Hematopoietic multipotent progenitor cell treated with erythropoietin and hydrocortisone succinate and interleukin-3 and kit ligand, for 6 days (in vitro differentiated cells): Measurements from ENCODE around the gene NAA38.

Source experiments
- DNase-seq: peaks from one replicate; pipeline ENCODE4 v3.0.0-alpha.2; 2015

Gene NAA38, protein sequence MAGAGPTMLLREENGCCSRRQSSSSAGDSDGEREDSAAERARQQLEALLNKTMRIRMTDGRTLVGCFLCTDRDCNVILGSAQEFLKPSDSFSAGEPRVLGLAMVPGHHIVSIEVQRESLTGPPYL

DNA sequence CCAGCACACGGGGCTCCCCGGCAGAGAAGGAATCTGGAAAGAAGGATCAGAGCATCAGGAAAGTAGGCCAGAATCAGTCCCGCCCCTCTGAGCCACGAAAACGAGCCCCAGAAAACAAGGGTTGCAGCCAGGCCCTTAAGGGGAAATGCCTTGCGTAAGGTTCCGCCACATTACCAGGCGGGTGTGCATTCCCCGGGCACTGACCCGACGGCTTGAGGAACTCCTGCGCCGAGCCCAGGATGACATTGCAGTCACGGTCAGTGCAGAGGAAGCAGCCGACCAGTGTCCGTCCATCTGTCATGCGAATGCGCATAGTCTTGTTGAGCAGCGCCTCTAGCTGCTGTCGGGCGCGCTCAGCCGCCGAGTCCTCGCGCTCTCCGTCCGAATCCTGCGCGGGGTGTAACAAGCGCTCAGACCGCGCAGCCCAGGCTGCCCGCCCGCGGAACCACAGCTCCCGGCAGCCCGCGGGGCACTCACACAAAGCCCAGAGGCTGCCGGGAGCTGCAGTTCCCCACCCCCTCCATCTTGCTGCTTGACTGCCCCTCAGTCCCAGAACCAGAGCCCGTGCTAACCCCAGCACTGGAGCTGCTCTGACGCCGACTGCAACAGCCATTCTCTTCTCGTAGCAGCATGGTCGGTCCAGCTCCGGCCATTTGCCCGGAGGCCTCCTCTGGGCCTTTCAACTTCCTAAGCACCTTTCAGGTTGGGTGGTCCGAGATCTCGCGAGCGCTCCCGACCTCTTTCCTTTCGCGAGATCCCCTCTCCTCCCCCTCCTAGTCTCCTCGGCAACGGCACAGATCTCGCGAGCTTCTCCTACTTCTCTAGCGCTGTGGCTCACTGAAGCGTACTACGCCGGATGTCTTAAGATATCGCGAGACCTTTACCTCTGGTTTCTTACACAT, at the start of gene NAA38:
TSS of gene NAA38 (minus strand) at position 749 of the 902 bp plus-strand sequence. CDS start at position 653, 96 bp downstream.
- DNase-seq: peak; percentile 100

DNA sequence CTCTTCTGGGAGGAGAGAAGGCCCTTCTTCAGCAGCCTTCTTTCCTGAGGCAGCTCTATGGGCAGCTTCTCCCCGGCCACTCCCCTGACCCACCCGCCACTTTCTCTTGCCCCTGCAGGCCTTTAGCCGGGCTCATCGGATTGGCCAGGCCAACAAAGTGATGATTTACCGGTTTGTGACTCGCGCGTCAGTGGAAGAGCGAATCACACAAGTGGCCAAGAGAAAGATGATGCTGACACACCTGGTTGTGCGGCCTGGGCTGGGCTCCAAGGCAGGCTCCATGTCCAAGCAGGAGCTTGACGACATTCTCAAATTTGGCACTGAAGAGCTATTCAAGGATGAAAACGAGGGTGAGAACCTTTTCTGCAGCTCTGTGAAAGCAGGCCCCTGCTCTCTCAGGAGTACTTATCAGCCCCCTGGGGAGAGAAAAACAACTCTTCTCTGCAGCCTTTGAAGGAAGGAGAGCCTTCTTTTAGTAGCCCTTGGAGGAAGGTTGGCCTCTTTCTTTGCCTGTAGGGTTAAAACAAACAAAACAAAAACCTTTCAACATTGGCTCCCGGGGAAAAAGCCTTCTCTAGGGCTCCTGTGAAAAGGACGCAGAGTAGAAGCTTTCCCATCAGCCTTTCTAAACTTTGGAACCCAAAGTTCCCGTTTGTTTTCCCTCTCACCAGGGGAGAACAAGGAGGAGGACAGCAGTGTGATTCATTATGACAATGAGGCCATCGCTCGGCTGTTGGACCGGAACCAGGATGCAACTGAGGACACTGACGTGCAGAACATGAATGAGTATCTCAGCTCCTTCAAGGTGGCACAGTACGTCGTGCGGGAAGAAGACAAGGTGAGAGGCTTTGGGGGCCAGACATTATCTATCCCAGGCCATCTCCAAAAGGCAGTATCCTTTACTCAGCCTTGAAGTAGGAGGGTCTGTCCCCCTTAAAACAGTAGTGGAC, 46.1 kb upstream of the NAA38 start:
- DNase-seq: no peak

DNA sequence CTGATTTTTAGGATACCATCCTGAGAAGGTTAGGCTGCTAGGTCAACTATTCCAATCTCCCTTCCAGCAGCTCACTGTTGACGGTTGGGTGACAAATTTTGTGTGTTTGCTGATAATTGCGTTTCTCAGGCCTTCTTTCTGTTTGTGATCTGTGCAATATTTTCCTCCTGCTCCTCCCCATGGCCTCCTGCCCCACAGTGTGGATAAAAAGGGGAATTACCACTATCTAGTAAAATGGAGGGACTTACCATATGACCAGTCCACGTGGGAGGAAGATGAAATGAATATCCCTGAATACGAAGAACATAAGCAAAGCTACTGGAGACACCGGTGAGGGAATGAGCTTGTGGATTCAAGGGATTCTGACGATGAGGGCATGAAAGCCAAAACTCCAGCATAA, 40.4 kb upstream of the NAA38 start:
- DNase-seq: peak; percentile 77

DNA sequence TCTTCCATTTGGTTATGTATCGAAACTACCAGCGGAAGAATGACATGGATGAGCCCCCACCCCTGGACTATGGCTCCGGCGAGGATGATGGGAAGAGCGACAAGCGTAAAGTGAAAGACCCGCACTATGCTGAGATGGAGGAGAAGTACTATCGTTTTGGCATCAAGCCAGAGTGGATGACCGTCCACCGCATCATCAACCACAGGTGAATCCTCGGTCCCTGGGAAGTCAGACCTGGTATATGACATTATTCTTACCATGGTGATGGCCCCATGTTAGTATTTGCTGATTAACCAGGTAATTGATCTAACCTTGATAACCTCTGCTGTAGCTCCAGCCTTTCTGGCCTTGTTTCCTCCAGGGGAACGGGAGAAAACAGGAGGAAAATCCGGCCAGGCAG, 39.7 kb upstream of the NAA38 start:
- no peak for DNase-seq

DNA sequence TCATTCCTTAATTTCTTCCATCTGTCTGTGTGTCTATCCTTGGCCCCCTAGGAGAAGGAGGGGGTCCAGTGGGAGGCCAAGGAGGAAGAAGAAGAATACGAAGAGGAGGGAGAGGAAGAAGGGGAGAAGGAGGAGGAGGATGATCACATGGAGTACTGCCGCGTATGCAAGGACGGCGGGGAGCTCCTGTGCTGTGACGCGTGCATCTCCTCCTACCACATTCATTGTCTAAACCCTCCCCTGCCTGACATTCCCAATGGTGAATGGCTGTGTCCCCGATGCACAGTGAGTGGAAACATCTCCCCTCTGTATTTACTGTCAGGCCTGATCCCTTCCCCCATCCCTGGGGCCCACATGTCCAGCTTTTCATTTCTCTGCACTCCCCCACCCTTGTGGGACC, 37.5 kb upstream of the NAA38 start:
- no peak for DNase-seq

DNA sequence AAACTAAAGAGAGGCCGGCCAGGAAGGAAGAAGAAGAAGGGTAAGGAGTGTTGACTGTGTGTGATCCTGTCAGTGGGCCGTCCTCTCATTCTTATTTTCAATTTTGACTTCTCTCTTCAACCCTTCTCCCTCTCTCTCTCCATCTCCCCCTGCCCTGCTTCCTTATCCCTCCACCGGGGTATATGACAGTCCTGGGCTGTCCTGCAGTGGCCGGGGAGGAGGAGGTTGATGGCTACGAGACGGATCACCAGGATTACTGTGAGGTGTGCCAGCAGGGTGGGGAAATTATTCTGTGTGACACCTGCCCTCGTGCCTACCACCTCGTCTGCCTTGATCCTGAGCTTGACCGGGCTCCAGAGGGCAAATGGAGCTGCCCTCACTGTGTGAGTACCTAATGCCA, 36.9 kb upstream of the NAA38 start:
- no peak for DNase-seq

DNA sequence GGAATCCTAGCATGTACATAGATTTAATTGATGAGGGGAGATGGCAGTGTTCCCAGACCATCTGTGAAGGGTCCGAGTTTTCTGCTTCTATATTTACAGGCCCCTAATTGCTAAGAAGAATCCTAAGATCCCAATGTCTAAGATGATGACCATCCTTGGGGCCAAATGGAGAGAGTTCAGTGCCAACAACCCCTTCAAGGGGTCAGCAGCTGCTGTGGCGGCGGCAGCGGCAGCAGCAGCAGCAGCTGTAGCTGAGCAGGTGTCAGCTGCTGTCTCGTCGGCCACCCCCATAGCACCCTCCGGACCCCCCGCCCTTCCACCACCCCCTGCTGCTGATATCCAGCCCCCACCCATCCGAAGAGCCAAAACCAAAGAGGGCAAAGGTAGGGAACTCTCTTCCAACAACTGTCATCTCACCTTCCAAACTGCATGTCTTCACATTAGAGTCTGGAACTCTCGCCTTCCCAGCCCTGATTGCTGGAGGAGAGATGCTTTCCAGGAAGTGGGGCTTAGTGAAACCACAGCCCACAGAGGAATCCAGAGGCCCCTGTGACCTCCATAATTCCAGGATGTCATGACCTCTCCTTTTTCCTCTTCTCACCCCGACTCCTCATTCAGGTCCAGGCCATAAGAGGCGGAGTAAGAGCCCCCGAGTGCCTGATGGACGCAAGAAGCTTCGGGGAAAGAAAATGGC, 36.0 kb upstream of the NAA38 start:
- no peak for DNase-seq

DNA sequence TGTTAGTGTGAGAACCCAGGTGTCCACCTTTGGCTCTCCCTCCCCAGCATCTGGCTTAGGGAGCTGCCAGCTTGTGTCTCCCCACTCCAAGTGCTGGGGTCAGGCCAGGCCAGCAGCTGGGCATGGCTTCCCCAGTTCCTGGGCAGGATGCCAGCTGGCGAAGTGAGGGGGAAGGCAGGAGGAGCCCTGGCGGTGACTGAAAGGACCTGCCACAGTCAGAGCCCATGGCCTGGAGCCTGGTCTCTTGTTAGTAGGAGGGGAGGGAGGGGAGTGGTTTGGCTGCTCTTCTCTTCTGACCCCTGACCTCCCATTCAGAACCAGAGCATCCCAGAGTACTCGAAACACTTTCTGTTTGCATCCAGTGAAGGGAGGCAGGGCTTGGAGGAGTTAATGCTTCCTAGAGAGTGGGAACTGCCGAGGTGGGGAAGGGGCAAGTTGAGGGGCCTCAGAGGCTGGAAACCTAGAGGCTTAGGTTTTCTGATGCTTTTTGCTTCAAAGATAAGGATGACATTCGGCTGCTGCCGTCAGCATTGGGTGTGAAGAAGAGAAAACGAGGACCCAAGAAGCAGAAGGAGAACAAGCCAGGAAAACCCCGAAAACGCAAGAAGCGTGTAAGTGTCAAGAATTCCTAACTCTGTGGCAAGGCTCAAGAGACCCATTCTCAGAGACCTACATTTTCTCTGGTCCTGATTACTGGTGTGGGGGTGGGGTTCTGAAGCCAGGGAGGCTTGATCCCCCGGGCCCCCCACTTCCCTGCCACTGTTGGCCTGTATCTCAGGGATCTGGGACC, 32.0 kb upstream of the NAA38 start:
- DNase-seq: peak; percentile 97

DNA sequence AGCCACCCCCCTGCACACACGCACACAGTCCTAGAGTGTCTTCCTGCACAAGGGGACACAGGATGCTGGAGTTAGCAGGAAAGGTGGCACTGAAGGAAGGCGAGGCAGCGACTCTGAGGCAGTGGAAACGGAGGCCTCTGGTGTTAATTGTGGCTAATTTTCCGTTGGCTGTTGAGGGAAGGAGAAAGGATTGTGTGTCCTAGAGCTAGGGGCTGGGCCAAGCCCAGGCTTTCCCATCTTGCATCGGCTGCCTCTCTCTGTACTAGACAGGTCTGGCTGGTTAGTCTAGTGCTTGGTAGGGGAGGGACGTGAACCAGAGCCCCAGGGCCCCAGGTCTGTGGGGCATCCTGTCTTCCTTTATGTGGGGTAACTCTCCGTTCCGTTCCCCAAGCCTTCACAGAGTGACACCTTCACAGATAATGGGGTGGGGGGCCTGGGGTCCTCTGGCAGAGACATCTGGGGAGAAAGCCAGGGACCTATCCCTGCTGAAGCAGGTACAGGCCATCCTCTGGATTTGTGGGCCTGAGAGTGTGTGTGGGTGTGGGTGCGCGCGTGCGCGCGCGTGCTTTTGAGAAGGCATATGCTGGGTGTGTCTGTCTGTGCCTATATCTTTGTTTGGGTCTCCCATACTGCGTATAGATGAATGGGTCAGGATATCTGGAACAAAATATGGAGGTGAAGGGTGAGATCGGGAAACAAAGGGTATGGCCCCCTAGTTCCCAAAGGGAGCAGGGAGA, 31.0 kb upstream of the NAA38 start, which contains the start of gene CHD3:
TSS of gene CHD3 (plus strand) at position 606 of the 737 bp plus-strand sequence. CDS start 212 bp downstream, outside the sequence.
- DNase-seq: peak; percentile 25

DNA sequence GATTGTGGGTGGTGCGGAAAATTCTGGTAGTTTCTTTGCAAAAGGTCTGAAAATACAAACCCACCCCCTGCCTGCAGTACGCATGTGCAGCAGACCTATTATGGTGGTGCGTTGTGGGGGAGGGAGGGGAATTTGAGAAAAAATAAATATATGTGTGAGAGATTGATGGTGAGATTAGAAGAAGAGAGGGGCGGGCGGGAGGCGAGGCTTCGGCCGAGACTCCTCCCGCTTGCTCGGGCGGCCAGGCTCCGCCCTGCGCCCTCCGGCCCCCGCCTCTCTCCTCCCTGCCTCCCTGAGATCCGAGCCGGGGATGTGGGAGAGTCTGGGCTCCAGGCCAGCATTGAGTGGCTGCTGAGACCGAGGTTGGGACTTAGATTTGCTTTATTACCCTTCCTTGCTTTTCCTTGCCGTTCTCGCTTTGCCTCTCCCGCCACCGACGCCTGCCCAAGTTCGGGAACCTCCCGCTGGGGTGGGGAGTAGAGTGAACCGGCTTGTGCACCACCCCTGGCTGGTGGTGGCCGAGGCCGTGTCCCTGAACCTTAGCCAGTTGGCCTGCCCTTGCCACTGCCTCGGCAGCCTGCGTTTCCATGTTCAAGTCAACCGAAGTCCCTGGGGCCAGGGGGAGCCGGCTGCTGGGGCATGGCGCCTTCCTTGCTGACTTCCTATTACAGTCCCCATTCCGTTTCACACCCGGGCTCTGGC, 30.3 kb upstream of the NAA38 start:
- peak; percentile 97 for DNase-seq

DNA sequence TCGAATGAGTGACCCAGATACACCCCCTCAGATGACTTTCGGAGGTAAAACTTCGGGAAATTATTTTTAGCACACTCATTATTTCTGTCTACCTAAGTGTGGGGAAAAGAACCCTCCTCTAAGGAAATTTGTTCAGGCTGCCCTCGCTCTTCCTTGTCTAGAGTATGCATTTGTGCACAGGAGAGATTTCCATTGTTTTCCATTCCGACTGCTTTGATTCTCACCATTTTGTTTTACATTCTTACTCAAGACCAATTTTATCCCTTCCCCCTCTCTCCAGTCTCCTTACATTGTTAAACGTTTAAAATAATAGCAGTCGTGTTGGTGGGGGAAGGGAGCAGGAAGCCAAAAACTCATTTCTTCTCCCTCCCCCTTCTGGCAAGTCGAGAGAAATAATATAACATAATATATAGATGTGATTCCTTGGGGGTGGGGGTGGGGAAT, 29.7 kb upstream of the NAA38 start:
- no peak for DNase-seq

DNA sequence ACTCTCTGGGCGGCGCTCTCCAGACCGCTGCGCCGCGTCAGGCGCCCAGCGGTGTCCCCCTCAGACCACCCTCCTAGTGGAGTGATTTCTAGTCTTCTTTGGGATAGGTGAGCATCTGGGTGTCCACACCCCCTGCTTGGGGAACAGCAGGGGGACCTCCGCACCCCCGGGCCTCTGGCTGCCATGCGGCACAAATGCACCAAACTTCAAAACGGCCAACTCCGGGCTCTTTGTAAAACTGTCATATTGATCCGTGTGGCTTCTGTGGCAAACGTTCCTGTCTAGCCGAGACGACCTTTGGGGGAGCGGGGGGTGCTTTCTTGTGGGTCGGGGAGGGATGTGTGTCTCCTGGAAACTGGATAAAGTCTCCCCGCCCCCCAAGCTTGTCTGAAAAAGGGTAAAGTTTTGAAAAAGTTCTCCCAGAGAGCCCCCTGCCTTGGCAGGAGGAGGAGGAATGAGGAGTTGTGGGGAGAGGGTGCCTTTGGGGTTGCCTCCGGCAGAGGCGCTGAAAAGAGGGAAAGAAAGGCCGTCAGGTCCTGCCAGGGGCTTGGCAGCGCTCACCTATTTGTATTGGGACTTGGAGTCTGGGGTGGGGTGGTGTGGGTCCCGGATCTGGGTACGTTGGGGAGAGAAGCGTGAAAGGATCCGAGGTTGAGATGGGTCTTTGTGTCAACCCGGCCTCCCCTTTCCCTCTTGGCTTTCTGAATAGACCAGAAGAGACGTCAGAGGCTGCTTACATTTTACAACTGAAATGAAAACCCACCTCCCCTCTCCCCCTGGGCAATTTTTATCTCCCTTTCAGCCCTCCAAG, 29.1 kb upstream of the NAA38 start:
- peak; percentile 59 for DNase-seq

DNA sequence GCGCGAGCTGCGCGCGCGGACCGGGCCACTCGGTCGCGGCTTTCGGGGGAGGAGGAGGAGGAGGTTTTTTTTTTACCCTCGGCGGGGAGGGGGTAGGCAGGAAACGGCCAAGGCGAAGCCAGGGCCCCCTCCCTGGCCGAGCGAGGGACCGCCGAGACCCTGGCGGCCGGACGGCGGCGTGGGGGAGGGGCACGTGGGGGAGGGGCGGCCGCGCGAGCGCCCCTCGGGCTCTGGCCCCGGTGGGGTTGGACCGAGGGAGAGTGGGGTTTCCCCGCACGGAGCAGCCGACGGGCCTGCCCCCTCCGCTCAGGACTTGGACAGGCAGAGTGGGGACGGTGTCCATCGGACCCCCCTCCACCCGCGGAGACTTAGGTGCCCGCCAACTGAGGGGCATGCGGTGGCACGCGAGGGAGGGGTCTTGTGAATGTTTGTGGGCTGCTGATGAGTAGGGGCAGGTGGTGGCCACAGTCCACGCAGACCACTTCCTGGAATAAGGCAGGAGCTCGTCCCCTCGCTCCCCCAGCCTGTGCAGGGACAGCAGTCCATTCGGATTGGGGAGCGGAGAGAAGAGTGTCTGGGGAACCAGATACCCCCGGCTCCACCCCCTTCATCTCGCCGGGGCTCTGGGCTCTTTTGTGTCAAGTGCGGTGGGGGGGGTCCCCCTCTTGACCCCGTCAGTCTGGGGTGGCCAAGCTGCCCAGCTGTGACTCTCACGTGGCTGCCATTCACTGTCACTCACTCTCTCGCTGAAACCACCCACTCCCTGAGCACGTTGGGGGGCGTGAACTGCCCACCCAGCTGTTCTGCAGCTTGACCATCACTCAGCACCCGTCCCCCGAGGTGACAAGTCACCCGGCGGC, 28.2 kb upstream of the NAA38 start:
- peak; percentile 77 for DNase-seq

DNA sequence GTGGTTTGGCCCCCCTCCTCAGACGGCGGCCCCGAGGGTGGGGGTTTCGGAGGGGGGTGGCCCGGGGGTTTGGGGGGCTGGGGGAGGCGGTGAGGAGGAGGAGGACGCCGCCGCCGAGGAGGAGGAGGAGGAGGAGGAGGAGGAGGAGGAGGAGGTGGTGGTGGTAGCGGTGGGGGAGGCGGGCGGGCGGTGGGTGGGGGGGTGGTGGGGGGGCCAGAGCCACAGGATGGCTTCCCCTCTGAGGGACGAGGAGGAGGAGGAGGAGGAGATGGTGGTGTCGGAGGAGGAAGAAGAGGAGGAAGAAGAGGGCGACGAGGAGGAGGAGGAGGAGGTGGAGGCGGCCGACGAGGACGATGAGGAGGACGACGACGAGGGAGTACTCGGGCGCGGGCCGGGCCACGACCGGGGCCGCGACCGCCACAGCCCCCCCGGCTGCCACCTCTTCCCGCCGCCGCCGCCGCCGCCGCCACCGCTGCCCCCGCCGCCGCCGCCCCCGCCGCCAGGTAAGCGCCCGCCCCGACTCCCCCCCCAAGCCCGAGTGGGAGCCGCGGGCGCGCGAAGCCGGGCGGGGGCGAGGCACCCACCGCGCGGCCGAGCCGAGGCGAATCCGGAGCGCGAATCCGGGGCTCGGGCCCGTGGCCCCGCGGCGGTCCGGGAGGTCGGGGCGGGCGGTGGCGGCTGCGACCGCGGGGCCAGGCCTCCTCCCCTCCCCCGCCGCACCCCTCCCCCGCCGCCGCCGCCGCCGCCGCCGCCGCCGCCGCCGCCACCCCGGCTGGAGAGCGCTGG, 27.4 kb upstream of the NAA38 start:
- peak; percentile 42 for DNase-seq

DNA sequence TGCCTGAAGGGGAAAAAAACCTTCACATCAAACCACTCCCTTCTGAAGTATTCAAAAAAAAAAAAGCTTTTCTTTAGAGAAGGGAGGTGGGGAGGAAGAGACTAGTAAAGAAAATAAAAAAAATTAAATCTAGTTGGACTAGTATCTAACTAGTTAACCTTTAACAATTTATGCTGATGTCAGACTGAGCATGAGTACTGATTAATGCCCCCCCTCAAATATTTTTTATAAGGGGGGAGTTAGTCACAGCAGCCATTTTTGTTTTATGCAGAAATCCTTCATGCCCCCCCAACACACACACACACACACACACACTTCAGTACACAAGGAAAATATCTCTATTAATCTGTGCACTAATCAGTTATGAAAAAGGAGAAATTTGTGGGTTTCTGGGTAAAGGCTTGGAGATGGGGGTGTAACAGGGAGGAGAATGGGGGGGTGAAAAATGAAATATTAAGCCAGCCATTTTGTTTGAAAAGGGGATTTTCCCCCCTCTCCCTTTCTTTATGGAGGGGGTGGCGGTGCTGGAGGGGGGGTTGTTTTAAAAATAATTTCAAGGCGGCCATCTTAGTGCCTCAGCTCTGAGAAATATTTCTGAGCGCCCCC, 26.5 kb upstream of the NAA38 start:
- peak; percentile 67 for DNase-seq

DNA sequence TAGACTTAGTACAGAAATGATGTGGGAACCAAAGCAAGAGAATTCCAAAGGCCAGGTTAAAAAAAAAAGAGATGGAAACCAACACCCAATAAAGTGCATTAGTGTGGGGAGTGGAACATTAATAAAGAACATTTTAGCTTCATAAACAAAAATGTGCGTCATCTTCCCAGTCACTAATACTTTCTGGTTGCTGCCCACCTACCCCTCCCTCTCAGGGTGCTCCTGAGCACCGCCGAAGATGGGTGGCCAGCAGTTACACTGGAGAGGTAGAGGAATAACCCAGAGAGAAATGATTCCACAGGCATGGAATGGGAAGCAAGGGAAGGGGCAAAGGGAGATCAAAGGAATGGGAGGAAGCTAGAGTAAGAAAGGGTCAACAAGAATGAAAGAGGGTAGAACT, 25.3 kb upstream of the NAA38 start:
- no peak for DNase-seq

DNA sequence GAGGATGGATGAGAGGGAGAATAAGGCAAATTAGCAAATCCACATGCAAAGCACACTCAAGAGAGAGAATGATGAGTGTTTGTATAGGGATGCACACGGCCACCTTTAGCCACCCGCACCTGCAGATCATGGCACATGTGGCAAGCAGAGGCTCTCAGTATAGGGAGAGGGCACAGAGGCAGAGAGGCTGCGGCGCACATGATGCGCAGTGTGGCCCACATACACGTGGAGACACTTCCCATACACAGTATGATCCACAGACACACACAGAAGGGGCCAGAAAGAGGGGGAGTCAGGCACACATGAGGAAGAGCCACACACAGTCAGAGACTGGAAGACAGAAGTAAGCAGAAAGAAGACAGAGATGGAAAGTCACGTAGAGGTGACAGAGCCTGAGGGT, 24.7 kb upstream of the NAA38 start:
- no peak for DNase-seq
